HEK293T (cell line): ENCODE data around the gene ZNF653.

Experiments used
- FOXK2 ChIP-seq: fragments of 450-650 bp; IDR thresholded peaks from 2 replicates; pipeline ENCODE4 v1.6.1; 2016; ENCODE audit warnings: mild to moderate bottlenecking
- HDGF ChIP-seq: fragments of 450-650 bp; IDR thresholded peaks from 2 replicates; pipeline ENCODE4 v1.6.1; 2017; ENCODE audit warnings: antibody characterized with exemption, borderline replicate concordance

DNA sequence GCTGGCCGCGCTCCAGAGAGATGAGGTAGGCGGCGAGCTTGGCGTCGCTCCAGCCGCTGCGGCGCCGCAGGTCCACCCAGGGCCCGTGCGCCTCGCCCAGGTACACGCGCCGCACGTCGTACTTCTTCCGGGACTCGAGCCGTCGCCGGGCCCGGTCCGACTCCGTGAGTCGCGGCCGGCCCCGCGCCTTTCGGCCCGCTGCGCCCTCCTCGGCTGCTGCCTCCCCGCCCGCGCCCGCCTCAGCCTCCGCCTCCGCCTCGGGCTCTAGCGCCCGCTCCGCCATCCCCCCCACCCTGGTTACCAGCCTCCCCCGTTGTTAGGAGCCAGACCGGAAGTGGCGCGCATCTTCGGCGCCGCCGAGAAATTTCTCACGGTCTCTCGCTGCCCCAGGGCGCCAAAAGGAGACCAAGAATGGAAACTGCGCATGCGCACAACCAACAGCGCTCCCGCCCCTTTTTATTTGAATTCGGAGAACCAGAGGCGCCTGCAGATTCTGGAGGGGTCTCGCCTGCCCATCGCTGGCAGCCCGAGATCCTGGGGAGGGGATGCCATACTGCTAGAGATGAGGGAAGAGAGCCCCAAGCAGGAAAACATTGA is at the start of gene ZNF653:
- no peak for TF ChIP-seq HDGF
- TF ChIP-seq FOXK2: no peak
